ENCODE data around the gene TMEM156.

The TMEM156 gene

GRCh38 chr4:39029752-39030694 lies 2.2 kb downstream of the TMEM156 start:
- Histone ChIP-seq H3K36me3 (ENCODE audit: control insufficient read depth in 1 of 2, insufficient read depth in 2 of 2, low read length in 2 of 2) (no peaks in the 10 kb centered on the region), H3K9me3 (ENCODE audit: control insufficient read depth in 1 of 2, low read length in 2 of 2) (no peaks in the 10 kb centered on the region), H3K27me3 (ENCODE audit: control insufficient read depth in 1 of 2, insufficient read depth in 2 of 2, low read length in 2 of 2) (no peaks in the 10 kb centered on the region), H3K4me3 (ENCODE audit: low read depth in 1 of 2, low read length in 2 of 2) (peak overlapping the region; percentile 18 to 25), H3K9ac (ENCODE audit: low read depth in 1 of 2, low read length in 2 of 2) (peak overlapping the region in 1 of 2 donors; percentile 2), H3K4me1 (ENCODE audit: control insufficient read depth in 1 of 2, insufficient read depth in 2 of 2, low read length in 2 of 2) (peaks cover 0 to 8% of the 10 kb centered on the region in 2 donors), H3K27ac (ENCODE audit: low read depth, low read length) (no peak overlapping the region)

GRCh38 chr4:39026096-39026495 lies 6.1 kb downstream of the TMEM156 start:
- Histone ChIP-seq H3K4me1 (ENCODE audit: control insufficient read depth in 1 of 2, insufficient read depth in 2 of 2, low read length in 2 of 2) (no peaks in the 10 kb centered on the region), H3K27ac (ENCODE audit: low read depth, low read length) (no peak overlapping the region), H3K27me3 (ENCODE audit: control insufficient read depth in 1 of 2, insufficient read depth in 2 of 2, low read length in 2 of 2) (no peaks in the 10 kb centered on the region), H3K4me3 (ENCODE audit: low read depth in 1 of 2, low read length in 2 of 2) (no peak overlapping the region), H3K9ac (ENCODE audit: low read depth in 1 of 2, low read length in 2 of 2) (no peak overlapping the region), H3K9me3 (ENCODE audit: control insufficient read depth in 1 of 2, low read length in 2 of 2) (no peaks in the 10 kb centered on the region), H3K36me3 (ENCODE audit: control insufficient read depth in 1 of 2, insufficient read depth in 2 of 2, low read length in 2 of 2) (no peaks in the 10 kb centered on the region)

GRCh38 chr4:39025552-39026085 lies 6.6 kb downstream of the TMEM156 start:
- Histone ChIP-seq H3K9ac (ENCODE audit: low read depth in 1 of 2, low read length in 2 of 2) (no peak overlapping the region), H3K4me1 (ENCODE audit: control insufficient read depth in 1 of 2, insufficient read depth in 2 of 2, low read length in 2 of 2) (no peaks in the 10 kb centered on the region), H3K36me3 (ENCODE audit: control insufficient read depth in 1 of 2, insufficient read depth in 2 of 2, low read length in 2 of 2) (no peaks in the 10 kb centered on the region), H3K27ac (ENCODE audit: low read depth, low read length) (no peak overlapping the region), H3K4me3 (ENCODE audit: low read depth in 1 of 2, low read length in 2 of 2) (no peak overlapping the region), H3K9me3 (ENCODE audit: control insufficient read depth in 1 of 2, low read length in 2 of 2) (no peaks in the 10 kb centered on the region), H3K27me3 (ENCODE audit: control insufficient read depth in 1 of 2, insufficient read depth in 2 of 2, low read length in 2 of 2) (no peaks in the 10 kb centered on the region)

DNA sequence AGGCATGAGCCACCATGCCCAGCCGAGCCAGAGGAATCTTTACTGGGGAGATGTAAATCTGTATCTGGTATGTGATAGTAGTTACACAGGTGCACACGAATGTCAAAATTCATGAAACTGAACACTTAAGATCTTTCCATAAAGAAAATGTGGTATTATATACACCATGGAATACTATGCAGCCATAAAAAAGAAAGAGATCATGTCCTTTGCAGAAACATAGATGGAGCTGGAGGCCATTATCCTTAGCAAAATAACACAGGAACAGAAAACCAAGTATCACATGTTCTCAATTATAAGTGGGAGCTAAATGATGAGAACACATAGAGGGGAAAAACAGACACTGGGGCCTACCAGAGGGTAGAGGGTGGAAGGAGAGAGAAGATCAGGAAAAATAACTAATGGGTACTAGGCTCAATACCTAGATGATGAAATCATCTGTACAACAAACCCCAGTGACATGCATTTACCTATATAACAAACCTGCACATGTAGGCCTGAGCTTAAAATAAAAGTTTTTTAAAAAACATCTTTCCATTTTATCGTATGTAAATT lies 7.8 kb downstream of the TMEM156 start:
- H3K36me3 ChIP-seq (ENCODE audit: control insufficient read depth in 1 of 2, insufficient read depth in 2 of 2, low read length in 2 of 2) = no peaks in the 10 kb centered on the region
- H3K4me3 ChIP-seq (ENCODE audit: low read depth in 1 of 2, low read length in 2 of 2) = no peak overlapping the region
- no peaks in the 10 kb centered on the region for H3K9me3 ChIP-seq (ENCODE audit: control insufficient read depth in 1 of 2, low read length in 2 of 2)
- no peak overlapping the region for H3K27ac ChIP-seq (ENCODE audit: low read depth, low read length)
- no peaks in the 10 kb centered on the region for H3K4me1 ChIP-seq (ENCODE audit: control insufficient read depth in 1 of 2, insufficient read depth in 2 of 2, low read length in 2 of 2)
- H3K27me3 ChIP-seq (ENCODE audit: control insufficient read depth in 1 of 2, insufficient read depth in 2 of 2, low read length in 2 of 2) = no peaks in the 10 kb centered on the region
- H3K9ac ChIP-seq (ENCODE audit: low read depth in 1 of 2, low read length in 2 of 2) = no peak overlapping the region

DNA sequence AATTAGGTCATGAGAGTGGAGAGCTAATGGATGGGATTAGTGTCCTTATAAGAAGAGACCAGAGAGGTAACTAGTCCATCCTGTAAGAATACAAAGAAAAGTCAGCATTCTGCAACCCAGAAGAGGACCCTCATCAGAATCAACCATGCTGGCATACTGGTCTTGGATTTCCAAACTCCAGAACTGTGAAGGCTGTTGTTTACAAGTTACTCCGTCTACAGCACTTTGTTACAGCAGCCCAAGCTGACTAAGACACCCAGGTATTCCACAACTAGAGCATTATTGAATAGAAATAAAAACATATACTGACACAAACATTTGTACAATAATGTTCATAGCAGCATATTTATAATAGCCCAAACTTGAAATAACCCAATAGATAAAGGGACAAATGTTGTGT lies 9.2 kb downstream of the TMEM156 start:
- H3K27ac ChIP-seq (ENCODE audit: low read depth, low read length) = no peak overlapping the region
- no peaks in the 10 kb centered on the region for H3K36me3 ChIP-seq (ENCODE audit: control insufficient read depth in 1 of 2, insufficient read depth in 2 of 2, low read length in 2 of 2)
- H3K9me3 ChIP-seq (ENCODE audit: control insufficient read depth in 1 of 2, low read length in 2 of 2) = no peaks in the 10 kb centered on the region
- H3K27me3 ChIP-seq (ENCODE audit: control insufficient read depth in 1 of 2, insufficient read depth in 2 of 2, low read length in 2 of 2) = no peaks in the 10 kb centered on the region
- H3K9ac ChIP-seq (ENCODE audit: low read depth in 1 of 2, low read length in 2 of 2) = no peak overlapping the region
- no peaks in the 10 kb centered on the region for H3K4me1 ChIP-seq (ENCODE audit: control insufficient read depth in 1 of 2, insufficient read depth in 2 of 2, low read length in 2 of 2)
- H3K4me3 ChIP-seq (ENCODE audit: low read depth in 1 of 2, low read length in 2 of 2) = no peak overlapping the region

DNA sequence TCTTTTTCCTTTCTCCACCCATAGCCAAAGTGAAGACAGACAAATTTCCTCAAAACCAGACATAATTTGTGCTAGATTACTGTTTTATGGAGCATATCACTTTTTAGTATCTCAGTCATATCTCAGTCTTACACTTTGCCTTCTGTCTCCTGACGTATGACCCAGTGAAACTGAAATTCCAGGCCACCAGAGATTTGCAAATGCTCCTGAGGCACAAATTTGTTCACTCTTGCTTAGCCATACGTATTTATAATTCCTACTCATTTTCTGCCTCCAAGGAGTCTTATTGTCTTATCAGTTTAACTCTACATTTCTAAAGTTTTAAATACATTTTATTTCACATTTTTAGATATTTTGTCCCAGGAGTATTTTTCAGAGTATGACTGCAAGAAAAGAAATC lies 10.0 kb downstream of the TMEM156 start:
- Histone ChIP-seq H3K9ac (ENCODE audit: low read depth in 1 of 2, low read length in 2 of 2) (no peak overlapping the region), H3K27me3 (ENCODE audit: control insufficient read depth in 1 of 2, insufficient read depth in 2 of 2, low read length in 2 of 2) (no peaks in the 10 kb centered on the region), H3K4me1 (ENCODE audit: control insufficient read depth in 1 of 2, insufficient read depth in 2 of 2, low read length in 2 of 2) (no peaks in the 10 kb centered on the region), H3K4me3 (ENCODE audit: low read depth in 1 of 2, low read length in 2 of 2) (no peak overlapping the region), H3K9me3 (ENCODE audit: control insufficient read depth in 1 of 2, low read length in 2 of 2) (no peaks in the 10 kb centered on the region), H3K27ac (ENCODE audit: low read depth, low read length) (no peak overlapping the region), H3K36me3 (ENCODE audit: control insufficient read depth in 1 of 2, insufficient read depth in 2 of 2, low read length in 2 of 2) (no peaks in the 10 kb centered on the region)

- H3K4me1 ChIP-seq (ENCODE audit: control insufficient read depth in 1 of 2, insufficient read depth in 2 of 2, low read length in 2 of 2) = no peaks in the 10 kb centered on the region
- H3K27ac ChIP-seq (ENCODE audit: low read depth, low read length) = no peak overlapping the region
- no peaks in the 10 kb centered on the region for H3K27me3 ChIP-seq (ENCODE audit: control insufficient read depth in 1 of 2, insufficient read depth in 2 of 2, low read length in 2 of 2)
- H3K9ac ChIP-seq (ENCODE audit: low read depth in 1 of 2, low read length in 2 of 2) = no peak overlapping the region
- H3K36me3 ChIP-seq (ENCODE audit: control insufficient read depth in 1 of 2, insufficient read depth in 2 of 2, low read length in 2 of 2) = no peaks in the 10 kb centered on the region
- no peak overlapping the region for H3K4me3 ChIP-seq (ENCODE audit: low read depth in 1 of 2, low read length in 2 of 2)
- H3K9me3 ChIP-seq (ENCODE audit: control insufficient read depth in 1 of 2, low read length in 2 of 2) = no peaks in the 10 kb centered on the region
Measured at GRCh38 chr4:39021631-39022030, 10.6 kb downstream of the TMEM156 start.

- no peaks in the 10 kb centered on the region for H3K36me3 ChIP-seq (ENCODE audit: control insufficient read depth in 1 of 2, insufficient read depth in 2 of 2, low read length in 2 of 2)
- no peaks in the 10 kb centered on the region for H3K4me1 ChIP-seq (ENCODE audit: control insufficient read depth in 1 of 2, insufficient read depth in 2 of 2, low read length in 2 of 2)
- no peak overlapping the region for H3K9ac ChIP-seq (ENCODE audit: low read depth in 1 of 2, low read length in 2 of 2)
- no peaks in the 10 kb centered on the region for H3K27me3 ChIP-seq (ENCODE audit: control insufficient read depth in 1 of 2, insufficient read depth in 2 of 2, low read length in 2 of 2)
- peaks cover 5 to 7% of the 10 kb centered on the region in 2 donors for H3K9me3 ChIP-seq (ENCODE audit: control insufficient read depth in 1 of 2, low read length in 2 of 2)
- H3K4me3 ChIP-seq (ENCODE audit: low read depth in 1 of 2, low read length in 2 of 2) = no peak overlapping the region
- H3K27ac ChIP-seq (ENCODE audit: low read depth, low read length) = no peak overlapping the region
Measured at GRCh38 chr4:39020130-39020529, 12.1 kb downstream of the TMEM156 start.

DNA sequence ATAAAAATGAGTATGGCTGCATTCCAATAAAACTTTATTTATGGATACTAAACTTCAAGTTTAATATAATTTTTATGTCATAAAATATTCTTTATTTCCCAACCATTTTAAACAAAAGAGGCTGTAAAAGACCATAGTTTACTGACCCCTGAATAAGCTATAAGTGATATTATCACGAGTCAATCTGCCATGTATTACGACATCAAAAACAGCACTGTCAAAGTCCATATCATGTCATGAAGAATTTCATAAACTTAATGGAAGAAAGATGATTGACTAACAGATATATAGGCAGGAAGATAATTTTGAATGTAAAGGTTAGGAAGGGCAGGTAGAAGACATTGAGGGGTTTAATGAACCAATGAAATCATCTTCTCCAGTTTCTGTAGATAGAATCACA lies 18.2 kb downstream of the TMEM156 start:
- H3K27me3 ChIP-seq (ENCODE audit: control insufficient read depth in 1 of 2, insufficient read depth in 2 of 2, low read length in 2 of 2) = no peaks in the 10 kb centered on the region
- H3K27ac ChIP-seq (ENCODE audit: low read depth, low read length) = no peak overlapping the region
- no peaks in the 10 kb centered on the region for H3K4me1 ChIP-seq (ENCODE audit: control insufficient read depth in 1 of 2, insufficient read depth in 2 of 2, low read length in 2 of 2)
- no peak overlapping the region for H3K9ac ChIP-seq (ENCODE audit: low read depth in 1 of 2, low read length in 2 of 2)
- H3K36me3 ChIP-seq (ENCODE audit: control insufficient read depth in 1 of 2, insufficient read depth in 2 of 2, low read length in 2 of 2) = no peaks in the 10 kb centered on the region
- H3K4me3 ChIP-seq (ENCODE audit: low read depth in 1 of 2, low read length in 2 of 2) = no peak overlapping the region
- peaks cover 5 to 9% of the 10 kb centered on the region in 2 donors for H3K9me3 ChIP-seq (ENCODE audit: control insufficient read depth in 1 of 2, low read length in 2 of 2)

DNA sequence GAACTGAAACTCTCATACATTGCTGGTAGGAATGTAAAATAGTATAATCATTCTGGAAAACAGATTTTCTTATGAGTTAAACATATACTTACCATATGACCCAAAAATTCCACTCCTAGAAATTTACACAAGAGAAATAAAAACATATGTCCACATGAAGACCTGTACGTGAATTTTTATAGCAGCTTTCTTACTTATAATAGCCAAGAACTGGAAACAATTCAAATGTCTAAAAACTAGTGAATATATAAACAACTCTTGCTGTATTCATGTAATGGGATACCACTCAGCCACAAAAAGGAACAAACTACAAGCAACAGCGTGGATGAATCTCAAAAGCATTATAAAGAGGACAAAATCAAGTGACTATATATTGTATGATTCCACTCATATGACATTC lies 27.5 kb downstream of the TMEM156 start:
- Histone ChIP-seq H3K27ac (ENCODE audit: low read depth, low read length) (no peak overlapping the region), H3K27me3 (ENCODE audit: control insufficient read depth in 1 of 2, insufficient read depth in 2 of 2, low read length in 2 of 2) (no peaks in the 10 kb centered on the region), H3K4me1 (ENCODE audit: control insufficient read depth in 1 of 2, insufficient read depth in 2 of 2, low read length in 2 of 2) (no peaks in the 10 kb centered on the region), H3K9ac (ENCODE audit: low read depth in 1 of 2, low read length in 2 of 2) (no peak overlapping the region), H3K36me3 (ENCODE audit: control insufficient read depth in 1 of 2, insufficient read depth in 2 of 2, low read length in 2 of 2) (no peaks in the 10 kb centered on the region), H3K4me3 (ENCODE audit: low read depth in 1 of 2, low read length in 2 of 2) (no peak overlapping the region), H3K9me3 (ENCODE audit: control insufficient read depth in 1 of 2, low read length in 2 of 2) (peaks cover 0 to 3% of the 10 kb centered on the region in 2 donors)
